Thymus (tissue), 11 donors: Measurements from ENCODE around the gene IL17RA. TPM values are rescaled to one million over a fixed set of nuclear protein-coding genes. Genes with fewer than 3 reads are reported as not detected.
"Not testable (repeated sequence)": the region's sequence is repeated elsewhere in the genome, so short reads cannot be mapped to it uniquely, and the experiment has no call there.

Experiments used
- DNase-seq, 9 donors: peaks; one replicate each; pipeline ENCODE4 v3.0.0-alpha.2; 2013; ENCODE audit warnings: low spot score in 9 of 9, low read depth in 6 of 9, missing footprints in 1 of 9
- H3K27ac ChIP-seq, 2 donors: one replicate each; pipeline ENCODE4 v1.5.1; 2013; ENCODE audit warnings: control low read depth in 1 of 2, low read depth in 1 of 2, low read length in 1 of 2, mild to moderate bottlenecking in 1 of 2, moderate library complexity in 1 of 2
- H3K27me3 ChIP-seq, 2 donors: one replicate each; pipeline ENCODE4 v1.5.1; 2013; ENCODE audit warnings: low read length in 1 of 2; ENCODE audit not compliant: control insufficient read depth in 2 of 2, insufficient read depth in 1 of 2
- H3K36me3 ChIP-seq, 2 donors: one replicate each; pipeline ENCODE4 v1.5.1; 2013; ENCODE audit warnings: low read length in 1 of 2, mild to moderate bottlenecking in 1 of 2, moderate library complexity in 1 of 2; ENCODE audit not compliant: control insufficient read depth in 2 of 2, insufficient read depth in 2 of 2
- H3K4me1 ChIP-seq, 2 donors: one replicate each; pipeline ENCODE4 v1.5.1; 2013; ENCODE audit warnings: low read length in 2 of 2; ENCODE audit not compliant: control insufficient read depth in 2 of 2, insufficient read depth in 2 of 2
- H3K4me3 ChIP-seq, 2 donors: one replicate each; pipeline ENCODE4 v1.5.1; 2013; ENCODE audit warnings: low read length in 2 of 2, control low read depth in 1 of 2, mild to moderate bottlenecking in 1 of 2
- H3K9me3 ChIP-seq, 2 donors: one replicate each; pipeline ENCODE4 v1.5.1; 2013; ENCODE audit warnings: low read length in 1 of 2, mild to moderate bottlenecking in 1 of 2; ENCODE audit not compliant: control insufficient read depth in 2 of 2, insufficient read depth in 1 of 2
- WGBS: extraction: QIAGEN DNeasy Blood & Tissue Kit; methylation state at CpG from one replicate; pipeline ENCODE4 v1.1.7; 2013; 5-methylcytosine and 5-hydroxymethylcytosine counted together
- polyA plus RNA-seq: library from polyadenylated mRNA; stranded (reverse); fragments of 200-250 nt; gene quantifications from one replicate; pipeline ENCODE4 v1.2.3, GENCODE V29; 2013
- total RNA-seq: library from RNA; stranded (reverse); fragments of 120-200 nt; gene quantifications from one replicate; pipeline ENCODE4 v1.2.4, GENCODE V29; 2013
- donor health status: healthy.

Gene IL17RA
- total and polyA plus RNA-seq, 2 donors: 11.3 to 16.1 TPM

- Histone ChIP-seq H3K36me3 (peaks cover 11 to 41% of the 10 kb centered on the region in 2 donors), H3K27me3 (no peaks in the 10 kb centered on the region), H3K4me1 (no peaks in the 10 kb centered on the region), H3K27ac (no peak overlapping the region), H3K9me3 (no peaks in the 10 kb centered on the region), H3K4me3 (no peak overlapping the region)
- 98% methylated on average over 11 of the region's 11 CpGs for WGBS
- DNase-seq: no peak
Measured at GRCh38 chr22:17138513-17138912, 53.7 kb downstream of the IL17RA start.

- Histone ChIP-seq H3K36me3 (peaks cover 11 to 45% of the 10 kb centered on the region in 2 donors), H3K4me3 (no peak overlapping the region), H3K27me3 (no peaks in the 10 kb centered on the region), H3K27ac (no peak overlapping the region), H3K9me3 (no peaks in the 10 kb centered on the region), H3K4me1 (no peaks in the 10 kb centered on the region)
- WGBS: 97% methylated on average over 8 of the region's 8 CpGs
- DNase-seq: no peak
Measured at GRCh38 chr22:17140022-17140421, 55.2 kb downstream of the IL17RA start.

- no peaks in the 10 kb centered on the region for H3K4me1 ChIP-seq
- H3K4me3 ChIP-seq: no peak overlapping the region
- DNase-seq: no peak
- 98% methylated on average over 9 of the region's 9 CpGs for WGBS
- peaks cover 11 to 47% of the 10 kb centered on the region in 2 donors for H3K36me3 ChIP-seq
- H3K27me3 ChIP-seq: no peaks in the 10 kb centered on the region
- H3K27ac ChIP-seq: no peak overlapping the region
- H3K9me3 ChIP-seq: no peaks in the 10 kb centered on the region
Measured at GRCh38 chr22:17140826-17141766, 56.3 kb downstream of the IL17RA start.

- no peak for DNase-seq
- Histone ChIP-seq H3K4me3 (no peak overlapping the region), H3K27me3 (no peaks in the 10 kb centered on the region), H3K4me1 (no peaks in the 10 kb centered on the region), H3K36me3 (peaks cover 7 to 47% of the 10 kb centered on the region in 2 donors), H3K9me3 (no peaks in the 10 kb centered on the region), H3K27ac (no peak overlapping the region)
- WGBS: 97% methylated on average over 9 of the region's 9 CpGs
Measured at GRCh38 chr22:17143101-17143500, 58.3 kb downstream of the IL17RA start.

- 99% methylated on average over 8 of the region's 8 CpGs for WGBS
- Histone ChIP-seq H3K27me3 (no peaks in the 10 kb centered on the region), H3K4me3 (no peak overlapping the region), H3K9me3 (no peaks in the 10 kb centered on the region), H3K27ac (no peak overlapping the region), H3K4me1 (no peaks in the 10 kb centered on the region), H3K36me3 (peaks cover 7 to 42% of the 10 kb centered on the region in 2 donors)
- DNase-seq: no peak
Measured at GRCh38 chr22:17143826-17144225, 59.0 kb downstream of the IL17RA start.

- Histone ChIP-seq H3K4me3 (no peak overlapping the region), H3K4me1 (no peaks in the 10 kb centered on the region), H3K36me3 (peaks cover 7 to 37% of the 10 kb centered on the region in 2 donors), H3K27me3 (no peaks in the 10 kb centered on the region), H3K9me3 (no peaks in the 10 kb centered on the region), H3K27ac (no peak overlapping the region)
- WGBS: 86% methylated on average over 8 of the region's 8 CpGs
- no peak for DNase-seq
Measured at GRCh38 chr22:17145021-17145680, 60.4 kb downstream of the IL17RA start.

GRCh38 chr22:17147458-17147857 lies 62.7 kb downstream of the IL17RA start:
- not testable (repeated sequence) for DNase-seq, H3K27ac ChIP-seq, H3K4me3 ChIP-seq, H3K27me3 ChIP-seq, H3K4me1 ChIP-seq, H3K9me3 ChIP-seq
- peaks cover 0 to 23% of the 10 kb centered on the region in 2 donors for H3K36me3 ChIP-seq
- WGBS: 98% methylated on average over 30 of the region's 30 CpGs

- H3K4me3 ChIP-seq: no peak overlapping the region
- H3K9me3 ChIP-seq: no peaks in the 10 kb centered on the region
- peaks cover 0 to 15% of the 10 kb centered on the region in 2 donors for H3K36me3 ChIP-seq
- no peaks in the 10 kb centered on the region for H3K27me3 ChIP-seq
- H3K27ac ChIP-seq: no peak overlapping the region
- 97% methylated on average over 9 of the region's 9 CpGs for WGBS
- no peaks in the 10 kb centered on the region for H3K4me1 ChIP-seq
- no peak for DNase-seq
Measured at GRCh38 chr22:17149076-17149815, 64.4 kb downstream of the IL17RA start.

- H3K4me1 ChIP-seq: no peaks in the 10 kb centered on the region
- H3K27ac ChIP-seq: no peak overlapping the region
- H3K36me3 ChIP-seq: peaks cover 0 to 10% of the 10 kb centered on the region in 2 donors
- no peaks in the 10 kb centered on the region for H3K9me3 ChIP-seq
- WGBS: over 99% methylated on average over 6 of the region's 6 CpGs
- no peaks in the 10 kb centered on the region for H3K27me3 ChIP-seq
- no peak overlapping the region for H3K4me3 ChIP-seq
- no peak for DNase-seq
Measured at GRCh38 chr22:17152340-17152739, 67.5 kb downstream of the IL17RA start.
